ENCODE data around the gene NAV2.
A peak's percentile ranks its signal among the peaks of the same experiment; 100 is the strongest.

NAV2 gene

DNA sequence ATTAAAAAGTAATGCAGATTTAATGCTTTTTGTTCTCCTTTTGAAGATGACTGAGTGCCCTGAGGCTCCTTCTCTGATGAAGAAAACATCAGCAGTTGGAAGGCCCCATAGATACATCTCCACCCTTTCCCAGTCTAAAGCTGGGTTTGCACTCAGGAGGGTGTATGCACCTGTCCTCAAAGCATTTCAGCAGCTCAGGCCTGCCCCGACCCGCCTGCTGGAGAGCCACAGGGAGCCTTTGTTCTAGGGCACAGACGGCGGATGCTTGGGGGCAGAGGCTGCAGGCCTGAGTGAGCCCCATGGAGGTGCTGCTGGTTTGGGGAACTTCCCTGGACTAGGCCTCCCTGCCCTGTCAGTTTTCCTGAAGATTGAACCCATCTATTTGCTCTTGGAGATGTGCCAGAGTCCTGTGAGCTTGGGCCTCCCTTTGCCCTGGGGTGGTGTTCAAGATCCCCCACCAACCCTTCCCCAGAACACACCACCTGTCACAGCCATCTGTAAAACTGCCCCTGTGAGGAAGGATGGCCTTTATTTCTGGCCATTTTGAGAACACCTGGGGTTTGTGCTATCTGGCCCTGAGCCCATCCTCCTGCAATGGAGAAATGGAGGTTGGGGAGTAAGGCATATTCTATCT, 160.0 kb downstream of the NAV2 start:
- in situ Hi-C loops (cut with HindIII; ENCODE audit: low sequenced_read_pairs), result no loop called here
- no peak overlapping the region for H3K4me3 ChIP-seq (ENCODE audit: low read depth, low read length)
- no peak for DNase-seq (ENCODE audit: low read depth)
- TF ChIP-seq, protein P1, sequence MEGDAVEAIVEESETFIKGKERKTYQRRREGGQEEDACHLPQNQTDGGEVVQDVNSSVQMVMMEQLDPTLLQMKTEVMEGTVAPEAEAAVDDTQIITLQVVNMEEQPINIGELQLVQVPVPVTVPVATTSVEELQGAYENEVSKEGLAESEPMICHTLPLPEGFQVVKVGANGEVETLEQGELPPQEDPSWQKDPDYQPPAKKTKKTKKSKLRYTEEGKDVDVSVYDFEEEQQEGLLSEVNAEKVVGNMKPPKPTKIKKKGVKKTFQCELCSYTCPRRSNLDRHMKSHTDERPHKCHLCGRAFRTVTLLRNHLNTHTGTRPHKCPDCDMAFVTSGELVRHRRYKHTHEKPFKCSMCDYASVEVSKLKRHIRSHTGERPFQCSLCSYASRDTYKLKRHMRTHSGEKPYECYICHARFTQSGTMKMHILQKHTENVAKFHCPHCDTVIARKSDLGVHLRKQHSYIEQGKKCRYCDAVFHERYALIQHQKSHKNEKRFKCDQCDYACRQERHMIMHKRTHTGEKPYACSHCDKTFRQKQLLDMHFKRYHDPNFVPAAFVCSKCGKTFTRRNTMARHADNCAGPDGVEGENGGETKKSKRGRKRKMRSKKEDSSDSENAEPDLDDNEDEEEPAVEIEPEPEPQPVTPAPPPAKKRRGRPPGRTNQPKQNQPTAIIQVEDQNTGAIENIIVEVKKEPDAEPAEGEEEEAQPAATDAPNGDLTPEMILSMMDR (IDR thresholded peaks at IDR 0.05; ENCODE audit: low read depth, low read length, missing control alignments), result no peak

- TF ChIP-seq, protein P1 (IDR thresholded peaks at IDR 0.05; ENCODE audit: low read depth, low read length, missing control alignments), result no peak
- H3K4me3 ChIP-seq (ENCODE audit: low read depth, low read length), result no peak overlapping the region
- in situ Hi-C loops (cut with HindIII; ENCODE audit: low sequenced_read_pairs), result no loop called here
- DNase-seq (ENCODE audit: low read depth), result no peak
Observed at GRCh38 chr11:19873730-19874129, 161.1 kb downstream of the NAV2 start.

DNA sequence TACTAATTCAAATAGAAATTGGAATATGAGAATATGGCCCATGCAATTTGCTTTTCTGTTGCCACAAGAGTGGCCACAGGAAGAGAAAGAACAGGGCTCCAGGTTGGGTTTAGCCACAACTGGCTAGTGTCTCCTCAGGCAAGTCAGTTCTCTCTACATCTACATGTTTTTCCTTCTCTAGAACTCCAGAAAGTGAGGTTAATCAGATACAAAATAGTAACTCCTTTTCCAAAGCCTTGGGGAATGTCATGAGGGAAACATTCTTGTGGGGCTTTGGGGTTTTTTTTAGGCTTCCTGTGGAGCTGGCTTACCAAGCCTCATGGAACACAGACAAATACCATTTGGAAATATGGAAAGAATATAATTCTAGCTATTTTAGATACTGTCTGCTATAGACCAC, 161.6 kb downstream of the NAV2 start:
- TF ChIP-seq, protein P1 (IDR thresholded peaks at IDR 0.05; ENCODE audit: low read depth, low read length, missing control alignments), result no peak
- in situ Hi-C loops (cut with HindIII; ENCODE audit: low sequenced_read_pairs), result no loop called here
- H3K4me3 ChIP-seq (ENCODE audit: low read depth, low read length), result no peak overlapping the region
- peak; percentile 79 for DNase-seq (ENCODE audit: low read depth)

DNA sequence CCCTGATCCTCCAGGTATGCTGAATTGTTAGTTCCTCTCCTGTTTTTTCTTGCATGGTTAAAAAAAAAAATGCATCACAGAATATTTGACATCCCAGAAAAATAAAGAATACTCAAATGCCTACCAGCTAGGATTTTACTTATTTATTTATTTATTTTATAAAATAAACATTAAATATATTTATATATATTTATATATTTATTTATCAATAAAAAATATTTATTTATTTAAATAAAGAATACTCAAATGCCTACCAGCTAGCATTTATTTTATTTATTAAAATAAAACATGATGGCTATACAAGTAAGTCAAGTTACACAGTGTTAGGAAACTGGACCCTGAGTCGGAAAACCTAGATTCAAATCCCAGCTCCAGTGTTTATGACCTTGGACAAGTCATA, 164.1 kb downstream of the NAV2 start:
- no peak for DNase-seq (ENCODE audit: low read depth)
- TF ChIP-seq, protein P1 (IDR thresholded peaks at IDR 0.05; ENCODE audit: low read depth, low read length, missing control alignments), result no peak
- in situ Hi-C loops (cut with HindIII; ENCODE audit: low sequenced_read_pairs), result loop anchor here (25.0 kb wide), 1 partner anchor 314 kb away; no protein-coding TSS in a partner anchor
- no peak overlapping the region for H3K4me3 ChIP-seq (ENCODE audit: low read depth, low read length)

- H3K4me3 ChIP-seq (ENCODE audit: low read depth, low read length), result no peak overlapping the region
- in situ Hi-C loops (cut with HindIII; ENCODE audit: low sequenced_read_pairs), result loop anchor here (25.0 kb wide), 1 partner anchor 316 kb away; no protein-coding TSS in a partner anchor
- no peak for DNase-seq (ENCODE audit: low read depth)
- TF ChIP-seq, protein P1 (IDR thresholded peaks at IDR 0.05; ENCODE audit: low read depth, low read length, missing control alignments), result no peak
Observed at GRCh38 chr11:19878520-19878919, 165.9 kb downstream of the NAV2 start.

GRCh38 chr11:19879307-19880087, 166.9 kb downstream of the NAV2 start:
- in situ Hi-C loops (cut with HindIII; ENCODE audit: low sequenced_read_pairs), result loop anchor here (25.0 kb wide), 1 partner anchor 317 kb away; no protein-coding TSS in a partner anchor
- TF ChIP-seq, protein P1 (IDR thresholded peaks at IDR 0.05; ENCODE audit: low read depth, low read length, missing control alignments), result no peak
- H3K4me3 ChIP-seq (ENCODE audit: low read depth, low read length), result no peak overlapping the region
- DNase-seq (ENCODE audit: low read depth), result no peak

Measured in astrocyte of the cerebellum (primary cell).